ENCODE results near the gene CDC42BPB. TPM values are rescaled to one million over a fixed set of nuclear protein-coding genes. Genes with fewer than 3 reads are reported as not detected.
A peak's percentile ranks its signal among the peaks of the same experiment; 100 is the strongest.

The CDC42BPB gene
- total and polyA plus RNA-seq, 2 of the 13 experiments (the other 11 are each of a cell fraction or from before 2014, with no cell fraction given) = 19.7 to 32.3 TPM

- no peak for TF ChIP-seq ATF2 (CRISPR knock-in tag; IDR thresholded peaks at IDR 0.05)
- no peak for TF ChIP-seq ATRX (CRISPR knock-in tag; IDR thresholded peaks at IDR 0.05; ENCODE audit: borderline replicate concordance)
- no peak for TF ChIP-seq ZNF691 (CRISPR knock-in tag; IDR thresholded peaks at IDR 0.05; ENCODE audit: borderline replicate concordance, low read depth)
- no peak for TF ChIP-seq ZNF234 (CRISPR knock-in tag; conservative IDR thresholded peaks at IDR 0.05)
- no peak for TF ChIP-seq ZNF496 (CRISPR knock-in tag; IDR thresholded peaks at IDR 0.05; ENCODE audit: insufficient replicate concordance)
- peak; percentile 72 for TF ChIP-seq RBFOX2 (IDR thresholded peaks at IDR 0.05; ENCODE audit: low read depth, low read length)
- no peak for TF ChIP-seq MED8 (CRISPR knock-in tag; IDR thresholded peaks at IDR 0.05; ENCODE audit: insufficient replicate concordance)
- no peak for TF ChIP-seq HNF4A (CRISPR knock-in tag; IDR thresholded peaks at IDR 0.05)
- TF ChIP-seq ZNF724P (CRISPR knock-in tag; IDR thresholded peaks at IDR 0.05; ENCODE audit: borderline replicate concordance) = no peak
- TF ChIP-seq ZNF589 (CRISPR knock-in tag; conservative IDR thresholded peaks at IDR 0.05) = peak; percentile 91
- no peak for TF ChIP-seq ZNF574 (CRISPR knock-in tag; IDR thresholded peaks at IDR 0.05)
- no peak for TF ChIP-seq NFE2L2 (IDR thresholded peaks at IDR 0.05; ENCODE audit: low read length)
- TF ChIP-seq TCF7L2 (IDR thresholded peaks at IDR 0.05; ENCODE audit: low read depth, low read length) = no peak
- no peak for TF ChIP-seq IRF1 (CRISPR knock-in tag; IDR thresholded peaks at IDR 0.05; ENCODE audit: low read depth)
- TF ChIP-seq ZBTB49 (CRISPR knock-in tag; IDR thresholded peaks at IDR 0.05; ENCODE audit: borderline replicate concordance) = no peak
- TF ChIP-seq IRF9 (CRISPR knock-in tag; IDR thresholded peaks at IDR 0.05; ENCODE audit: borderline replicate concordance) = peak; percentile 12; the same call in 1 of the 2 replicates
- TF ChIP-seq SRSF1 (optimal IDR thresholded peaks at IDR 0.05; ENCODE audit: low read depth, low read length) = peak; percentile 32
- no peak for TF ChIP-seq NFATC3 (CRISPR knock-in tag; IDR thresholded peaks at IDR 0.05)
- TF ChIP-seq IKZF1 (IDR thresholded peaks at IDR 0.05) = no peak
- no peak for TF ChIP-seq CHD2 (IDR thresholded peaks at IDR 0.05; ENCODE audit: low read depth, low read length)
Measured at GRCh38 chr14:103104654-103105452, 47.5 kb upstream of the CDC42BPB start (continued).
